Mesendoderm (in vitro differentiated cells): ENCODE data around the gene GOLGA6L10.
"Not testable (repeated sequence)": the region's sequence is repeated elsewhere in the genome, so short reads cannot be mapped to it uniquely, and the experiment has no call there.

Source experiments
- DNase-seq: peaks from one replicate; pipeline ENCODE4 v3.0.0; 2013
- H2AK5ac ChIP-seq: 2 replicates; pipeline ENCODE4 v1.6.1; 2013; ENCODE audit warnings: low read length, inconsistent platforms
- H2BK120ac ChIP-seq: 2 replicates; pipeline ENCODE4 v1.6.1; 2013; ENCODE audit warnings: low read depth, mild to moderate bottlenecking, low read length, moderate library complexity, mixed read lengths
- H2BK15ac ChIP-seq: replicated peaks from 2 replicates; pipeline ENCODE4 v1.6.1; 2013; ENCODE audit warnings: low read depth, mild to moderate bottlenecking, moderate library complexity
- H2BK5ac ChIP-seq: 2 replicates; pipeline ENCODE4 v1.6.1; 2013; ENCODE audit warnings: low read length, inconsistent platforms
- H3K18ac ChIP-seq: 2 replicates; pipeline ENCODE4 v1.6.1; 2013; ENCODE audit warnings: mild to moderate bottlenecking, low read length, mixed read lengths
- H3K23ac ChIP-seq: one replicate; pipeline ENCODE4 v1.6.1; 2013; ENCODE audit warnings: low read length
- H3K27ac ChIP-seq: 2 replicates; pipeline ENCODE4 v1.5.1; 2013; ENCODE audit warnings: low read depth, mild to moderate bottlenecking, inconsistent platforms, low read length, moderate library complexity
- H3K27me3 ChIP-seq: 2 replicates; pipeline ENCODE4 v1.6.1; 2013; ENCODE audit warnings: low read length, control low read depth, mild to moderate bottlenecking, inconsistent platforms; ENCODE audit not compliant: insufficient read depth, poor library complexity
- H3K36me3 ChIP-seq: 2 replicates; pipeline ENCODE4 v1.6.1; 2013; ENCODE audit warnings: low read length, inconsistent platforms; ENCODE audit not compliant: control insufficient read depth, insufficient read depth
- H3K4ac ChIP-seq: one replicate; pipeline ENCODE4 v1.6.1; 2013; ENCODE audit warnings: low read depth, mild to moderate bottlenecking, low read length, moderate library complexity
- H3K4me1 ChIP-seq: 2 replicates; pipeline ENCODE4 v1.6.1; 2013; ENCODE audit warnings: low read depth, low read length, inconsistent platforms; ENCODE audit not compliant: control insufficient read depth
- H3K4me2 ChIP-seq: 2 replicates; pipeline ENCODE4 v1.6.1; 2013; ENCODE audit warnings: low read length
- H3K4me3 ChIP-seq: 2 replicates; pipeline ENCODE4 v1.5.1; 2013; ENCODE audit warnings: mild to moderate bottlenecking, low read length
- H3K56ac ChIP-seq: one replicate; pipeline ENCODE4 v1.6.1; 2013; ENCODE audit warnings: low read length
- H3K79me1 ChIP-seq: 2 replicates; pipeline ENCODE4 v1.6.1; 2013; ENCODE audit warnings: low read length, inconsistent platforms
- H3K79me2 ChIP-seq: 2 replicates; pipeline ENCODE4 v1.6.1; 2013; ENCODE audit warnings: mild to moderate bottlenecking, low read length; ENCODE audit not compliant: control insufficient read depth, insufficient read depth
- H3K9ac ChIP-seq: 2 replicates; pipeline ENCODE4 v1.6.1; 2013; ENCODE audit warnings: low read length, inconsistent platforms
- H4K5ac ChIP-seq: one replicate; pipeline ENCODE4 v1.6.1; 2013; ENCODE audit warnings: low read length
- H4K8ac ChIP-seq: one replicate; pipeline ENCODE4 v1.6.1; 2013; ENCODE audit warnings: low read depth, mild to moderate bottlenecking, control low read depth, low read length, moderate library complexity
- WGBS: extraction: QIAGEN DNeasy Blood & Tissue Kit; methylation state at CpG from one replicate; pipeline ENCODE4 v1.1.7; 2013; ENCODE audit warnings: low lambda C conversion rate, missing lambda C conversion rate; ENCODE audit not compliant: insufficient coverage; ENCODE audit errors: extremely low coverage; 5-methylcytosine and 5-hydroxymethylcytosine counted together

Gene GOLGA6L10

GRCh38 chr15:82334554-82334932 lies 14.7 kb downstream of the GOLGA6L10 start:
- not testable (repeated sequence) for H3K56ac ChIP-seq, H4K8ac ChIP-seq, H3K79me2 ChIP-seq, H3K4me3 ChIP-seq, H3K36me3 ChIP-seq, H4K5ac ChIP-seq, H2BK120ac ChIP-seq, H3K18ac ChIP-seq, H3K79me1 ChIP-seq, H3K4me1 ChIP-seq, H2AK5ac ChIP-seq, H3K27ac ChIP-seq, H3K4me2 ChIP-seq, H3K4ac ChIP-seq, DNase-seq, H2BK5ac ChIP-seq, H2BK15ac ChIP-seq, H3K23ac ChIP-seq, H3K9ac ChIP-seq, H3K27me3 ChIP-seq
- WGBS: no CpG with 5 or more reads among the region's 9 CpGs

GRCh38 chr15:82333603-82334553 lies 15.4 kb downstream of the GOLGA6L10 start:
- H3K56ac ChIP-seq, H3K4ac ChIP-seq, H3K4me1 ChIP-seq, H3K4me3 ChIP-seq, DNase-seq, H2BK5ac ChIP-seq, H4K5ac ChIP-seq, H3K4me2 ChIP-seq, H3K27me3 ChIP-seq, H3K9ac ChIP-seq, H3K23ac ChIP-seq, H4K8ac ChIP-seq, H3K79me1 ChIP-seq, H3K27ac ChIP-seq, H3K36me3 ChIP-seq, H2BK15ac ChIP-seq, H3K18ac ChIP-seq, H2AK5ac ChIP-seq, H3K79me2 ChIP-seq, H2BK120ac ChIP-seq: not testable (repeated sequence)
- WGBS: no CpG with 5 or more reads among the region's 43 CpGs

- H3K4me1 ChIP-seq, DNase-seq, H2BK120ac ChIP-seq: not testable (repeated sequence)
Measured at GRCh38 chr15:82332711-82333602, 16.3 kb downstream of the GOLGA6L10 start.

GRCh38 chr15:82331576-82332304 lies 17.5 kb downstream of the GOLGA6L10 start:
- not testable (repeated sequence) for H2BK15ac ChIP-seq, H2BK120ac ChIP-seq, H3K79me2 ChIP-seq, H4K8ac ChIP-seq, H3K18ac ChIP-seq, H4K5ac ChIP-seq, H2BK5ac ChIP-seq, H3K4me2 ChIP-seq, H3K4me1 ChIP-seq, H3K27me3 ChIP-seq, H3K79me1 ChIP-seq, H3K27ac ChIP-seq, H3K4ac ChIP-seq, H3K36me3 ChIP-seq, H3K56ac ChIP-seq, H2AK5ac ChIP-seq, H3K23ac ChIP-seq, DNase-seq, H3K9ac ChIP-seq, H3K4me3 ChIP-seq
- no CpG with 5 or more reads among the region's 3 CpGs for WGBS

More at GRCh38 chr15:82332711-82333602, 16.3 kb downstream of the GOLGA6L10 start:
- H3K4me2 ChIP-seq, H3K27ac ChIP-seq, H3K9ac ChIP-seq, H3K56ac ChIP-seq, H3K18ac ChIP-seq, H3K36me3 ChIP-seq, H2AK5ac ChIP-seq, H3K27me3 ChIP-seq, H3K4ac ChIP-seq, H3K4me3 ChIP-seq, H3K79me2 ChIP-seq, H3K23ac ChIP-seq, H3K79me1 ChIP-seq, H2BK15ac ChIP-seq, H4K5ac ChIP-seq, H2BK5ac ChIP-seq, H4K8ac ChIP-seq: not testable (repeated sequence)
- no CpG with 5 or more reads among the region's 13 CpGs for WGBS

- not testable (repeated sequence) for H3K18ac ChIP-seq, DNase-seq, H3K9ac ChIP-seq, H3K4me2 ChIP-seq, H2BK15ac ChIP-seq, H4K8ac ChIP-seq, H3K27ac ChIP-seq, H3K36me3 ChIP-seq, H3K23ac ChIP-seq, H3K56ac ChIP-seq, H3K4me1 ChIP-seq, H3K4me3 ChIP-seq, H3K79me1 ChIP-seq, H2BK120ac ChIP-seq, H3K4ac ChIP-seq, H2BK5ac ChIP-seq, H4K5ac ChIP-seq, H3K79me2 ChIP-seq, H3K27me3 ChIP-seq, H2AK5ac ChIP-seq
- WGBS: no CpG with 5 or more reads among the region's 11 CpGs
Measured at GRCh38 chr15:82330921-82331320, 18.4 kb downstream of the GOLGA6L10 start.
